H1 (cell line): Measurements from ENCODE around the gene PNLIPRP1. TPM values are rescaled to one million over a fixed set of nuclear protein-coding genes. Genes with fewer than 3 reads are reported as not detected.

Experiments used
- CTCF ChIA-PET: fragments of 300-600 bp; sonication (Branson Sonifier 250); formaldehyde crosslinking; loops from one replicate; lab custom pipeline; 2021; ENCODE audit not compliant: partially characterized antibody; lab: Charles Lee
- POLR2A ChIA-PET: fragments of 300-600 bp; sonication (Branson Sonifier 250); formaldehyde crosslinking; loops from one replicate; lab custom pipeline; 2021; ENCODE audit warnings: inconsistent platforms; ENCODE audit not compliant: partially characterized antibody; lab: Charles Lee
- DNase-seq, 2 experiments: peaks; one replicate each; pipeline versions ENCODE4 v3.0.0 to v3.0.0-alpha.2; 2010 to 2022; ENCODE audit warnings: low spot score in 2 of 2, low read depth in 1 of 2, mixed read lengths in 1 of 2
- FAIRE-seq: peaks from 2 replicates; lab custom pipeline; 2011; peaks lifted over from hg19 to GRCh38; lab: Jason Lieb, UNC
- H2AFZ ChIP-seq: 2 replicates; pipeline ENCODE4 v1.8.1; 2012; ENCODE audit warnings: low read length, inconsistent platforms
- H2AK5ac ChIP-seq: 2 replicates; pipeline ENCODE4 v1.6.1; 2013; ENCODE audit warnings: low read depth, low read length
- H2BK120ac ChIP-seq: replicated peaks from 2 replicates; pipeline ENCODE3; 2013; ENCODE audit warnings: low read depth, low read length, inconsistent platforms
- H2BK12ac ChIP-seq: 2 replicates; pipeline ENCODE4 v1.6.1; 2013; ENCODE audit warnings: low read depth, low read length
- H2BK15ac ChIP-seq: 2 replicates; pipeline ENCODE4 v1.6.1; 2013; ENCODE audit warnings: low read length
- H2BK20ac ChIP-seq: 2 replicates; pipeline ENCODE4 v1.6.1; 2013; ENCODE audit warnings: low read length
- H2BK5ac ChIP-seq: 2 replicates; pipeline ENCODE4 v1.6.1; 2013; ENCODE audit warnings: low read depth, low read length
- H3K14ac ChIP-seq: 2 replicates; pipeline ENCODE4 v1.6.1; 2013; ENCODE audit warnings: inconsistent platforms; ENCODE audit not compliant: insufficient read length
- H3K18ac ChIP-seq: 2 replicates; pipeline ENCODE4 v1.6.1; 2013; ENCODE audit warnings: low read length; ENCODE audit errors: extremely low read depth
- H3K23ac ChIP-seq: 2 replicates; pipeline ENCODE4 v1.6.1; 2013; ENCODE audit warnings: inconsistent platforms; ENCODE audit not compliant: insufficient read length
- H3K23me2 ChIP-seq: 2 replicates; pipeline ENCODE4 v1.6.1; 2013; ENCODE audit warnings: low read depth, low read length
- H3K27ac ChIP-seq: 2 replicates; pipeline ENCODE4 v1.6.1; 2011; ENCODE audit warnings: low read depth, low read length, inconsistent platforms
- H3K27me3 ChIP-seq, 4 experiments: replicated peaks in 1 of 4; 1 replicate in 1 of 4; 2 replicates in 3 of 4; pipeline versions ENCODE4 v1.6.1 to v1.8.1; 2011 to 2013; ENCODE audit warnings: low read length in 3 of 4, mild to moderate bottlenecking in 3 of 4, inconsistent platforms in 2 of 4, mixed read lengths in 2 of 4, moderate library complexity in 1 of 4; ENCODE audit not compliant: control insufficient read depth in 3 of 4, insufficient read depth in 3 of 4; ENCODE audit errors: extremely low read depth in 1 of 4
- H3K36me3 ChIP-seq, 4 experiments: 2 replicates each; pipeline versions ENCODE4 v1.6.1 to v1.8.1; 2011 to 2013; ENCODE audit warnings: mild to moderate bottlenecking in 4 of 4, low read length in 3 of 4, moderate library complexity in 2 of 4, control low read depth in 1 of 4, inconsistent platforms in 1 of 4; ENCODE audit not compliant: insufficient read depth in 4 of 4, control insufficient read depth in 2 of 4
- H3K4ac ChIP-seq: replicated peaks from 2 replicates; pipeline ENCODE3; 2013; ENCODE audit warnings: low read length, low read depth, mixed read lengths, inconsistent platforms; ENCODE audit not compliant: insufficient read length
- H3K4me1 ChIP-seq, 4 experiments: replicated peaks in 1 of 4; 1 replicate in 1 of 4; 2 replicates in 3 of 4; pipeline versions ENCODE4 v1.6.1 to v1.8.1; 2011 to 2013; ENCODE audit warnings: low read length in 3 of 4, inconsistent platforms in 2 of 4, mixed read lengths in 1 of 4; ENCODE audit not compliant: insufficient read depth in 4 of 4, control insufficient read depth in 3 of 4
- H3K4me2 ChIP-seq, 2 experiments: 2 replicates each; pipeline versions ENCODE4 v1.6.1 to v1.8.1; 2011 to 2013; ENCODE audit warnings: low read depth in 2 of 2, low read length in 2 of 2, control low read depth in 1 of 2, inconsistent platforms in 1 of 2, mild to moderate bottlenecking in 1 of 2; ENCODE audit not compliant: insufficient read depth in 1 of 2
- H3K4me3 ChIP-seq, 4 experiments: fragments of 200-600, 300-600 bp in 1 of 4; sonication (generic), shearing (Covaris generic), sonication (Bioruptor Twin) in 1 of 4; 2 replicates each; pipeline versions ENCODE4 v1.5.1 to v1.8.1; 2011 to 2016; ENCODE audit warnings: low read length in 4 of 4, low read depth in 3 of 4, control low read depth in 2 of 4, inconsistent platforms in 2 of 4, mild to moderate bottlenecking in 2 of 4, mixed read lengths in 1 of 4, moderate library complexity in 1 of 4; ENCODE audit not compliant: insufficient read depth in 2 of 4; ENCODE audit errors: extremely low read depth in 1 of 4
- H3K56ac ChIP-seq: replicated peaks from 2 replicates; pipeline ENCODE3; 2013; ENCODE audit warnings: low read depth, mild to moderate bottlenecking, mixed read lengths, low read length, inconsistent platforms; ENCODE audit not compliant: insufficient read length
- H3K79me1 ChIP-seq: 2 replicates; pipeline ENCODE4 v1.6.1; 2013; ENCODE audit warnings: low read depth, low read length, control low read depth
- H3K79me2 ChIP-seq, 2 experiments: 2 replicates each; pipeline versions ENCODE4 v1.6.1 to v1.8.1; 2012 to 2013; ENCODE audit warnings: low read length in 2 of 2, mild to moderate bottlenecking in 2 of 2, inconsistent platforms in 1 of 2; ENCODE audit not compliant: insufficient read depth in 2 of 2, control insufficient read depth in 1 of 2
- H3K9ac ChIP-seq, 4 experiments: replicated peaks in 1 of 4; 1 replicate in 1 of 4; 2 replicates in 3 of 4; pipeline versions ENCODE4 v1.6.1 to v1.8.1; 2011 to 2013; ENCODE audit warnings: low read depth in 3 of 4, low read length in 3 of 4, control low read depth in 2 of 4, mild to moderate bottlenecking in 2 of 4, moderate library complexity in 2 of 4, inconsistent platforms in 1 of 4; ENCODE audit errors: extremely low read depth in 1 of 4
- H3K9me3 ChIP-seq, 2 experiments: 2 replicates each; pipeline versions ENCODE4 v1.6.1 to v1.8.1; 2012 to 2013; ENCODE audit warnings: mild to moderate bottlenecking in 2 of 2, moderate library complexity in 2 of 2, control low read depth in 1 of 2, inconsistent platforms in 1 of 2, low read depth in 1 of 2, low read length in 1 of 2, mixed read lengths in 1 of 2; ENCODE audit not compliant: insufficient read depth in 2 of 2
- H4K20me1 ChIP-seq, 2 experiments: replicated peaks in 1 of 2; 2 replicates each; pipeline versions ENCODE3 to v1.8.1; 2011 to 2013; ENCODE audit warnings: inconsistent platforms in 2 of 2, low read length in 2 of 2, mild to moderate bottlenecking in 1 of 2; ENCODE audit not compliant: insufficient read depth in 2 of 2, control insufficient read depth in 1 of 2
- H4K5ac ChIP-seq: 2 replicates; pipeline ENCODE4 v1.6.1; 2013; ENCODE audit warnings: low read length, low read depth, mixed read lengths, inconsistent platforms; ENCODE audit not compliant: insufficient read length
- H4K8ac ChIP-seq: 2 replicates; pipeline ENCODE4 v1.8.0; 2013; ENCODE audit warnings: mild to moderate bottlenecking, moderate library complexity, low read length, inconsistent platforms; ENCODE audit not compliant: insufficient read depth; ENCODE audit errors: extremely low read depth
- H4K91ac ChIP-seq: replicated peaks from 2 replicates; pipeline ENCODE3; 2013; ENCODE audit warnings: low read length, mixed read lengths, inconsistent platforms; ENCODE audit not compliant: insufficient read length
- CBX8 ChIP-seq: fragments of 300-800, 300-1000 bp; sonication (generic); IDR thresholded peaks from 2 replicates; pipeline ENCODE4 v1.7.1; 2016; ENCODE audit warnings: low read depth, low read length, borderline replicate concordance
- E2F6 ChIP-seq: IDR thresholded peaks from 2 replicates; pipeline ENCODE4 v1.6.1; 2012; ENCODE audit warnings: inconsistent platforms
- EGR1 ChIP-seq: IDR thresholded peaks from 2 replicates; pipeline ENCODE4 v1.6.1; 2011; ENCODE audit warnings: low read depth, low read length, borderline replicate concordance
- FOSL1 ChIP-seq: IDR thresholded peaks from 2 replicates; pipeline ENCODE4 v1.6.1; 2011; ENCODE audit warnings: mild to moderate bottlenecking, low read depth, low read length, moderate library complexity; ENCODE audit not compliant: insufficient read depth
- GTF2F1 ChIP-seq: IDR thresholded peaks from 2 replicates; pipeline ENCODE4 v1.6.1; 2012; ENCODE audit warnings: low read depth, low read length, improper control_type of control experiment, borderline replicate concordance
- KDM1A ChIP-seq: fragments of 200-600, 300-600 bp; sonication (generic); IDR thresholded peaks from 2 replicates; pipeline ENCODE4 v1.7.1; 2016; ENCODE audit warnings: mild to moderate bottlenecking, low read length, borderline replicate concordance
- NANOG ChIP-seq: IDR thresholded peaks from 2 replicates; pipeline ENCODE4 v1.6.1; 2011; ENCODE audit warnings: low read length, low read depth, mild to moderate bottlenecking, inconsistent platforms; ENCODE audit not compliant: insufficient read depth, poor library complexity, severe bottlenecking
- PHF8 ChIP-seq: fragments of 200-600 bp; sonication (generic); conservative IDR thresholded peaks from 2 replicates; pipeline ENCODE4 v1.7.1; 2012; ENCODE audit warnings: low read depth, mild to moderate bottlenecking, inconsistent platforms, low read length, moderate library complexity
- POU5F1 ChIP-seq: IDR thresholded peaks from 2 replicates; pipeline ENCODE4 v1.6.1; 2011; ENCODE audit warnings: low read depth, mild to moderate bottlenecking, low read length, moderate library complexity
- RXRA ChIP-seq: IDR thresholded peaks from 2 replicates; pipeline ENCODE4 v1.6.1; 2011; ENCODE audit warnings: low read depth, mild to moderate bottlenecking, low read length, moderate library complexity; ENCODE audit not compliant: insufficient read depth
- SRF ChIP-seq: IDR thresholded peaks from 2 replicates; pipeline ENCODE4 v1.6.1; 2011; ENCODE audit warnings: mild to moderate bottlenecking, low read depth, low read length, moderate library complexity
- TAF1 ChIP-seq: IDR thresholded peaks from 2 replicates; pipeline ENCODE4 v1.6.1; 2011; ENCODE audit warnings: mild to moderate bottlenecking, low read depth, low read length
- USF2 ChIP-seq: IDR thresholded peaks from 2 replicates; pipeline ENCODE4 v1.6.1; 2011; ENCODE audit warnings: low read length, improper control_type of control experiment
- WGBS, 2 experiments: shearing (Covaris generic) in 1 of 2; methylation state at CpG; one replicate each; pipeline versions ENCODE4 v1.1.6 to v1.1.7; 2013 to 2015; ENCODE audit warnings: low lambda C conversion rate in 2 of 2, mixed read lengths in 2 of 2, inconsistent platforms in 1 of 2, low coverage in 1 of 2, missing lambda C conversion rate in 1 of 2; ENCODE audit not compliant: insufficient replicate concordance in 2 of 2, insufficient coverage in 1 of 2, insufficient read length in 1 of 2; ENCODE audit errors: extremely low coverage in 1 of 2, missing lambda C conversion rate in 1 of 2; 5-methylcytosine and 5-hydroxymethylcytosine counted together
- polyA plus RNA-seq, 7 experiments: library from polyadenylated mRNA; depleted of rRNA in 3 of 7; stranded (reverse) in 5 of 7; unstranded in 2 of 7; fragments of >200 nt in 5 of 7; fragments of 200-250 nt in 2 of 7; gene quantifications; 1 replicate in 5 of 7; 2 replicates in 1 of 7; 4 replicates in 1 of 7; pipeline versions ENCODE4 v1.2.1 to v1.2.3, GENCODE V29; 2011 to 2013; ENCODE audit warnings: missing spikeins in 2 of 7, mixed read lengths in 2 of 7
- total RNA-seq: library from RNA; stranded (reverse); fragmentation: NEBNext Ultra II Directional; extraction: Animal tissue kit (Norgen Biotek cat#: 25700); gene quantifications from 2 replicates; pipeline ENCODE4 v1.2.1, GENCODE V29; 2021

PNLIPRP1 gene
- total and polyA plus RNA-seq, 2 of the 8 experiments (the other 6 are each of a cell fraction or from before 2014, with no cell fraction given), result not detected

DNA sequence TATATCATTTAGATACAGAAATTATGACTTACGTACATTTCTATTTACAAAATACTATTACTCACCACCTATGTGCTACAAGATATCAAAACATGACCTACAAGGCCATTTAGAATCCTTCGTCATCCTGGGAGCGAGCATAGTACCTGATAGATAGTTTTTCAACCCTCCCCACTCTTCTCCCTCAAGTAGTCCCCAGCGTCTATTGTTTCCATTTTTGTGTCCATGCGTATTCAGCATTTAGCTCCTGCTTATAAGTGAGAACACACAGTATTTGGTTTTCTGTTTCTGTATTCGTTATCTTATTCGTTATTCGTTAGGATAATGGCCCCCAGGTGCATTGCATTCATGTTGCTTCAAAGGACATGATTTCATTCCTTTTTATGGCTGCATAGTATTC lies 58.1 kb downstream of the PNLIPRP1 start:
- WGBS, 2 experiments, result 80% methylated on average over 8 of the region's 8 CpGs; no CpG with 5 or more reads in 1 of the 2 experiments
- Histone ChIP-seq H3K56ac (no peak overlapping the region), H3K79me1 (no peaks in the 10 kb centered on the region), H3K4me3 (no peak overlapping the region), H3K79me2 (no peaks in the 10 kb centered on the region), H3K36me3 (no peaks in the 10 kb centered on the region), H3K4me2 (no peak overlapping the region), H4K91ac (no peak overlapping the region), H2BK15ac (no peak overlapping the region), H4K5ac (no peak overlapping the region), H2AK5ac (no peak overlapping the region), H3K9ac (no peak overlapping the region), H2BK120ac (no peak overlapping the region), H3K23me2 (no peaks in the 10 kb centered on the region), H3K27me3 (no peaks in the 10 kb centered on the region), H4K8ac (no peak overlapping the region), H3K27ac (no peak overlapping the region), H2AFZ (no peak overlapping the region), H2BK5ac (no peak overlapping the region), H3K4ac (no peak overlapping the region), H2BK20ac (no peak overlapping the region), H3K4me1 (no peaks in the 10 kb centered on the region), H3K23ac (no peak overlapping the region), H3K18ac (no peak overlapping the region), H4K20me1 (no peaks in the 10 kb centered on the region), H3K9me3 (no peaks in the 10 kb centered on the region), H2BK12ac (no peak overlapping the region), H3K14ac (no peak overlapping the region)
- FAIRE-seq (no peak), DNase-seq (no peak)
- CTCF ChIA-PET, result interaction anchor here (0.7 to 7.6 kb wide), 3 partner anchors 8 to 146 kb away, joined by 3 to 66 read pairs (median 19); no protein-coding TSS in a partner anchor
- POLR2A ChIA-PET, result no interaction called here
- no peak for TF ChIP-seq E2F6
- no peak for TF ChIP-seq SRF
- no peak for TF ChIP-seq NANOG
- TF ChIP-seq CBX8, result no peak
- TF ChIP-seq KDM1A, result no peak
- no peak for TF ChIP-seq RXRA
- no peak for TF ChIP-seq TAF1
- TF ChIP-seq EGR1, result no peak
- TF ChIP-seq FOSL1, result no peak
- no peak for TF ChIP-seq USF2
- TF ChIP-seq PHF8, result no peak
- TF ChIP-seq POU5F1, result no peak
- TF ChIP-seq GTF2F1, result no peak
